Left lung (tissue), 10 donors: ENCODE measurements around the gene DNAH10. TPM values are rescaled to one million over a fixed set of nuclear protein-coding genes. Genes with fewer than 3 reads are reported as not detected.

ENCODE experiments used
- ATAC-seq: fragments of 200-7000 bp; cut with Tn5 transposase; one replicate; pipeline ENCODE4 v1.9.1; 2020; ENCODE audit warnings: moderate library complexity
- DNase-seq, 4 donors: peaks; one replicate each; pipeline ENCODE4 v3.0.0-alpha.2; 2013 to 2020
- H3K27ac ChIP-seq, 2 donors: fragments of 200-600 bp; sonication (generic) in 1 of 2; one replicate each; pipeline versions ENCODE4 v1.5.0 to v1.8.0; 2020 to 2021
- H3K27me3 ChIP-seq, 2 donors: fragments of 200-600 bp; sonication (generic) in 1 of 2; one replicate each; pipeline versions ENCODE4 v1.5.0 to v1.8.0; 2020 to 2021
- H3K36me3 ChIP-seq, 2 donors: fragments of 200-600 bp; sonication (generic) in 1 of 2; one replicate each; pipeline versions ENCODE4 v1.5.0 to v1.8.0; 2020 to 2021
- H3K4me1 ChIP-seq, 2 donors: fragments of 200-600 bp; one replicate each; pipeline ENCODE4 v1.8.0; 2021
- H3K4me3 ChIP-seq, 2 donors: fragments of 200-600 bp; sonication (generic) in 1 of 2; one replicate each; pipeline versions ENCODE4 v1.5.0 to v1.8.0; 2020 to 2021; ENCODE audit warnings: mild to moderate bottlenecking in 1 of 2
- H3K9me3 ChIP-seq, 2 donors: fragments of 200-600 bp; sonication (generic) in 1 of 2; one replicate each; pipeline versions ENCODE4 v1.5.0 to v1.8.0; 2020 to 2021
- CTCF ChIP-seq, 2 donors: fragments of 200-600 bp; sonication (generic) in 1 of 2; IDR thresholded peaks; one replicate each; pipeline versions ENCODE4 v1.5.0 to v1.8.0; 2021; ENCODE audit warnings: antibody characterized with exemption in 2 of 2
- intact Hi-C, 2 donors: fragments of 100-400 bp; cut with DNase I; formaldehyde crosslinking; loops; one replicate each; pipeline versions ENCODE4 v1.11.2 to v1.14.2; 2022
- polyA plus RNA-seq, 6 donors: library from polyadenylated mRNA; unstranded; fragments of 120-200 nt; gene quantifications; one replicate each; pipeline ENCODE4 v1.2.1, GENCODE V29; 2013; ENCODE audit not compliant: insufficient read length in 6 of 6
- total RNA-seq, 2 donors: library from RNA; stranded (reverse); fragmentation: NEBNext Ultra II Directional; extraction: Animal tissue kit (Norgen Biotek cat#: 25700); gene quantifications; one replicate each; pipeline ENCODE4 v1.2.1, GENCODE V29; 2021
- donor health status: DM: no; HTN: yes; CAD: no.
- donor health status: DM: no; HTN: no; CAD: no.

The DNAH10 gene
- total and polyA plus RNA-seq, 8 donors: 0.79 to 10.4 (median 6.5) TPM

- no peak overlapping the region for H3K4me3 ChIP-seq
- no peak for ATAC-seq
- TF ChIP-seq CTCF (IDR thresholded peaks at IDR 0.05): no peak
- H3K36me3 ChIP-seq: no peaks in the 10 kb centered on the region
- H3K27me3 ChIP-seq: no peaks in the 10 kb centered on the region
- no peaks in the 10 kb centered on the region for H3K9me3 ChIP-seq
- H3K27ac ChIP-seq: no peak overlapping the region
- intact Hi-C loops: no loop called here
- no peak for DNase-seq
- no peaks in the 10 kb centered on the region for H3K4me1 ChIP-seq
Observed at GRCh38 chr12:123843912-123844748, 82.0 kb downstream of the DNAH10 start.

DNA sequence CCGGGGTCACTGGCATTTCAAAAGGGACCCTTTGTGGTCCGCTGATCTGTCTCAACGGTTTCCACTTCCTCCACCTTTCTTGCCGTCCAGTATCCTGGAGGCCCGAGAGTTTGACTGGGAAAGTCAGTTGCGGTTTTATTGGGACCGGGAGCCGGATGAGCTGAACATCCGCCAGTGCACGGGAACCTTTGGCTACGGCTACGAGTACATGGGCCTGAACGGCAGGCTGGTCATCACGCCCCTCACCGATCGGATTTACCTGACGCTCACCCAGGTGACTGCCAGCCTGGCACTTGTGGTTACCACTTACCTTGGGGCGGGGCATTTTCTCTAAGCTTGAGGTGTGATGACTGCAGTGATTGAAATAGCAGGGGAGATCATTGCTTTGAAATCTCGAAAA, 83.8 kb downstream of the DNAH10 start:
- DNase-seq (no peak), ATAC-seq (no peak)
- Histone ChIP-seq H3K27me3 (no peaks in the 10 kb centered on the region), H3K27ac (no peak overlapping the region), H3K4me3 (no peak overlapping the region), H3K9me3 (no peaks in the 10 kb centered on the region), H3K4me1 (no peaks in the 10 kb centered on the region), H3K36me3 (no peaks in the 10 kb centered on the region)
- intact Hi-C loops: no loop called here
- TF ChIP-seq CTCF (IDR thresholded peaks at IDR 0.05): no peak

- Histone ChIP-seq H3K36me3 (no peaks in the 10 kb centered on the region), H3K9me3 (no peaks in the 10 kb centered on the region), H3K27me3 (no peaks in the 10 kb centered on the region), H3K4me3 (no peak overlapping the region), H3K27ac (no peak overlapping the region), H3K4me1 (no peaks in the 10 kb centered on the region)
- TF ChIP-seq CTCF (IDR thresholded peaks at IDR 0.05): no peak
- intact Hi-C loops: no loop called here
- ATAC-seq (no peak), DNase-seq (no peak)
Observed at GRCh38 chr12:123846340-123846739, 84.2 kb downstream of the DNAH10 start.

- no peaks in the 10 kb centered on the region for H3K4me1 ChIP-seq
- intact Hi-C loops: no loop called here
- no peak for TF ChIP-seq CTCF (IDR thresholded peaks at IDR 0.05)
- no peak overlapping the region for H3K27ac ChIP-seq
- DNase-seq: no peak
- no peaks in the 10 kb centered on the region for H3K9me3 ChIP-seq
- H3K36me3 ChIP-seq: no peaks in the 10 kb centered on the region
- no peaks in the 10 kb centered on the region for H3K27me3 ChIP-seq
- H3K4me3 ChIP-seq: no peak overlapping the region
- no peak for ATAC-seq
Observed at GRCh38 chr12:123847019-123847418, 84.9 kb downstream of the DNAH10 start.

DNA sequence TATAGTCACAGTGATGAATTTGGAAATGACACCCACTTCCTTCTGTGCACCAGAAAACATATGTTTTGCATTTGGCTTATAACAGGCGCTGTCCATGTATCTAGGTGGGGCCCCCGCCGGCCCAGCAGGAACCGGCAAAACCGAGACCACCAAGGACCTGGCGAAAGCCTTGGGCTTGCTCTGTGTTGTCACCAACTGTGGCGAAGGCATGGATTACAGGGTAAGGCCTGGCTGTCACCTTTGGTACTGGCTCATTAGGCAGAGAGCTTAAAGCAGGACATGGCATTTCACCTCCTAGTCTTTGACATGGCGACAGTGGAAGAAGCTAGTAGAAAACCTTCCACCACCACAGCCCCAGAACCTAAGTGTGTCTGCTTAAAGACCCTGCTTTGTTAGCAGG, 85.8 kb downstream of the DNAH10 start:
- H3K4me1 ChIP-seq: no peaks in the 10 kb centered on the region
- intact Hi-C loops: no loop called here
- H3K9me3 ChIP-seq: no peaks in the 10 kb centered on the region

More for the DNA sequence above, 85.8 kb downstream of the DNAH10 start:
- Histone ChIP-seq H3K4me3 (no peak overlapping the region), H3K27me3 (no peaks in the 10 kb centered on the region), H3K36me3 (no peaks in the 10 kb centered on the region), H3K27ac (no peak overlapping the region)
- no peak for DNase-seq
- ATAC-seq: no peak
- TF ChIP-seq CTCF (IDR thresholded peaks at IDR 0.05): no peak
